Measurements from ENCODE around the gene NTM.

DNA sequence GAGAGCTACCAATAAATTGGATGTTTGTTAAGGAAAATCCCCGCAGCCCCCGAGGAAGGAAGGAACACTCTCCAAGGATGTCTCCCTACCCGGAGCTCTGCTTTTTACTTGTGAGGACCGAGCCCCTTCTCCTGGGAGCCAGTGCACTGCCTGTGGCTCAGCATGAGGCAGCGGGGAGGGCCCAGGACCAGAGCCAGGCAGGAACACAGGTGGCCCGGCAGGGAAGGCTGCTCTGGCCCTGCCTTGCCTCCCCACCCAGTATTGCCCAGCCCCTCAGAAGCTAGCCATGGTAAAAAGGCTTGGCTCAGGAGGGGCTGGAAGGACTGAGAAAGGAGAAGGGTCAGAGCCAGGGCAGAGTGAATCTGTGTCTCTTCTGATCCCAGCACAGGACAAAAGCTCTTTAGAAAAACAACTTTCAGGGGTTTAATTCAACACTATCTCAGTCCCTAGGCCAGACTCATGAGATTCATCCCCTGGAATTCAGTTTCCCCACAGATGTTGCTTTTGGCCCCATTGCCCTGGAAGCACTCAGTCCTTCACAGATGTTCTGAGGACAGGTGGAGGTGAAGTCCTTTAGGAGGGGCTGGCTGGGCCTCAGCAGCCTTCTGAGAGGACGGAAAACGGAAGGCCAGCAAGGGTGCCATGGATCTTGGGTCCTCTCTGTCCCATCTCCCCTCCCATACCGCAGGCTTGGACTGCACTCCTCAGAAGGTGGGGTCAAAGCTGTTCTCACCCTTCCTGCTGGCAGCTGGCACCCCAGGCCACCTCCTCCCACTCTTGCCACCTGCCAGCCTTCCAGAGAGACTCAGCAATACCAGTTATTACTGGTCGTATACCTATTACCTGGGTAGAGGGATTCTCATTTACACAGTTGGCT, 318.9 kb downstream of the NTM start:
- TF ChIP-seq, protein P1, sequence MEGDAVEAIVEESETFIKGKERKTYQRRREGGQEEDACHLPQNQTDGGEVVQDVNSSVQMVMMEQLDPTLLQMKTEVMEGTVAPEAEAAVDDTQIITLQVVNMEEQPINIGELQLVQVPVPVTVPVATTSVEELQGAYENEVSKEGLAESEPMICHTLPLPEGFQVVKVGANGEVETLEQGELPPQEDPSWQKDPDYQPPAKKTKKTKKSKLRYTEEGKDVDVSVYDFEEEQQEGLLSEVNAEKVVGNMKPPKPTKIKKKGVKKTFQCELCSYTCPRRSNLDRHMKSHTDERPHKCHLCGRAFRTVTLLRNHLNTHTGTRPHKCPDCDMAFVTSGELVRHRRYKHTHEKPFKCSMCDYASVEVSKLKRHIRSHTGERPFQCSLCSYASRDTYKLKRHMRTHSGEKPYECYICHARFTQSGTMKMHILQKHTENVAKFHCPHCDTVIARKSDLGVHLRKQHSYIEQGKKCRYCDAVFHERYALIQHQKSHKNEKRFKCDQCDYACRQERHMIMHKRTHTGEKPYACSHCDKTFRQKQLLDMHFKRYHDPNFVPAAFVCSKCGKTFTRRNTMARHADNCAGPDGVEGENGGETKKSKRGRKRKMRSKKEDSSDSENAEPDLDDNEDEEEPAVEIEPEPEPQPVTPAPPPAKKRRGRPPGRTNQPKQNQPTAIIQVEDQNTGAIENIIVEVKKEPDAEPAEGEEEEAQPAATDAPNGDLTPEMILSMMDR (IDR thresholded peaks at IDR 0.05) = no peak
- TF ChIP-seq POLR2A (IDR thresholded peaks at IDR 0.05) = no peak

All from Peyer's patch (tissue), 4 donors.